ENCODE measurements around the gene SIAH1. TPM values are rescaled to one million over a fixed set of nuclear protein-coding genes. Genes with fewer than 3 reads are reported as not detected.
"Not testable (repeated sequence)": the region's sequence is repeated elsewhere in the genome, so short reads cannot be mapped to it uniquely, and the experiment has no call there.

Gene SIAH1
- polyA plus RNA-seq, 1 donor from 2014 or later, result 96.6 TPM

- no peak overlapping the region for H3K4me2 ChIP-seq (ENCODE audit: low read length)
- no peak overlapping the region for H3K9ac ChIP-seq (ENCODE audit: low read length)
- H3K36me3 ChIP-seq (ENCODE audit: insufficient read depth, low read length), result peaks cover 16% of the 10 kb centered on the region
- no peaks in the 10 kb centered on the region for H3F3A ChIP-seq (ENCODE audit: insufficient read depth, low read length, poor library complexity, severe bottlenecking)
- peaks cover 2% of the 10 kb centered on the region for H4K20me1 ChIP-seq (ENCODE audit: insufficient read depth)
- no peaks in the 10 kb centered on the region for H3K27me3 ChIP-seq (ENCODE audit: insufficient read depth, low read depth, low read length)
- H2AFZ ChIP-seq (ENCODE audit: low read depth, low read length), result no peak overlapping the region
- no peak overlapping the region for H3K27ac ChIP-seq (ENCODE audit: low read length)
- H3K4me3 ChIP-seq (ENCODE audit: low read length), result no peak overlapping the region
- no peaks in the 10 kb centered on the region for H3K9me3 ChIP-seq (ENCODE audit: low read length)
- H3K79me2 ChIP-seq (replicated peaks; ENCODE audit: insufficient read depth, low read length), result peaks cover 46% of the 10 kb centered on the region
- TF ChIP-seq CTCF (IDR thresholded peaks at IDR 0.05; ENCODE audit: poor library complexity, severe bottlenecking), result no peak
- TF ChIP-seq TAF1 (IDR thresholded peaks at IDR 0.05; ENCODE audit: low read depth), result no peak
- no peak for TF ChIP-seq SMC3 (conservative IDR thresholded peaks at IDR 0.05; ENCODE audit: poor library complexity)
- no peak for TF ChIP-seq MXI1 (conservative IDR thresholded peaks at IDR 0.05; ENCODE audit: poor library complexity, severe bottlenecking)
- TF ChIP-seq EP300 (conservative IDR thresholded peaks at IDR 0.05; ENCODE audit: poor library complexity, severe bottlenecking), result no peak
- TF ChIP-seq EZH2 (IDR thresholded peaks at IDR 0.05; ENCODE audit: borderline replicate concordance, insufficient read depth, low read length, poor library complexity, severe bottlenecking), result no peak
- no peaks in the 10 kb centered on the region for H3K9me2 ChIP-seq (ENCODE audit: insufficient read depth, low read length)
These were observed 28.4 kb downstream of the SIAH1 start for GRCh38 chr16:48356633-48357376.

GRCh38 chr16:48354877-48355855, 30.0 kb downstream of the SIAH1 start:
- H3K9ac ChIP-seq (ENCODE audit: low read length), result no peak overlapping the region
- H3F3A ChIP-seq (ENCODE audit: insufficient read depth, low read length, poor library complexity, severe bottlenecking), result no peaks in the 10 kb centered on the region
- H3K4me3 ChIP-seq (ENCODE audit: low read length), result no peak overlapping the region
- H3K9me3 ChIP-seq (ENCODE audit: low read length), result no peaks in the 10 kb centered on the region
- H3K36me3 ChIP-seq (ENCODE audit: insufficient read depth, low read length), result peaks cover 18% of the 10 kb centered on the region
- peaks cover 30% of the 10 kb centered on the region for H3K79me2 ChIP-seq (replicated peaks; ENCODE audit: insufficient read depth, low read length)
- H3K27me3 ChIP-seq (ENCODE audit: insufficient read depth, low read depth, low read length), result no peaks in the 10 kb centered on the region
- H4K20me1 ChIP-seq (ENCODE audit: insufficient read depth), result no peaks in the 10 kb centered on the region
- H3K27ac ChIP-seq (ENCODE audit: low read length), result no peak overlapping the region
- TF ChIP-seq SMC3 (conservative IDR thresholded peaks at IDR 0.05; ENCODE audit: poor library complexity) (no peak), REST (IDR thresholded peaks at IDR 0.05; ENCODE audit: borderline replicate concordance) (no peak), EZH2 (IDR thresholded peaks at IDR 0.05; ENCODE audit: borderline replicate concordance, insufficient read depth, low read length, poor library complexity, severe bottlenecking) (no peak), RAD21 (conservative IDR thresholded peaks at IDR 0.05) (no peak), CTCF (IDR thresholded peaks at IDR 0.05; ENCODE audit: poor library complexity, severe bottlenecking) (no peak), EP300 (conservative IDR thresholded peaks at IDR 0.05; ENCODE audit: poor library complexity, severe bottlenecking) (no peak), MXI1 (conservative IDR thresholded peaks at IDR 0.05; ENCODE audit: poor library complexity, severe bottlenecking) (no peak), TAF1 (IDR thresholded peaks at IDR 0.05; ENCODE audit: low read depth) (no peak), POLR2AphosphoS5 (IDR thresholded peaks at IDR 0.05) (no peak)
- no peaks in the 10 kb centered on the region for H3K9me2 ChIP-seq (ENCODE audit: insufficient read depth, low read length)
- no peak overlapping the region for H2AFZ ChIP-seq (ENCODE audit: low read depth, low read length)
- no peak overlapping the region for H3K4me2 ChIP-seq (ENCODE audit: low read length)

GRCh38 chr16:48354385-48354784, 30.8 kb downstream of the SIAH1 start:
- not testable (repeated sequence) for H2AFZ ChIP-seq (ENCODE audit: low read depth, low read length); H3K9me2 ChIP-seq (ENCODE audit: insufficient read depth, low read length); H3K4me2 ChIP-seq (ENCODE audit: low read length); H3K4me3 ChIP-seq (ENCODE audit: low read length); H3F3A ChIP-seq (ENCODE audit: insufficient read depth, low read length, poor library complexity, severe bottlenecking); H4K20me1 ChIP-seq (ENCODE audit: insufficient read depth); H3K9me3 ChIP-seq (ENCODE audit: low read length); H3K27me3 ChIP-seq (ENCODE audit: insufficient read depth, low read depth, low read length); H3K9ac ChIP-seq (ENCODE audit: low read length); H3K27ac ChIP-seq (ENCODE audit: low read length)
- Histone ChIP-seq H3K36me3 (ENCODE audit: insufficient read depth, low read length) (peaks cover 18% of the 10 kb centered on the region), H3K79me2 (replicated peaks; ENCODE audit: insufficient read depth, low read length) (peaks cover 28% of the 10 kb centered on the region)

Data from neural cell (in vitro differentiated cells).